CD4-positive, alpha-beta T cell treated with Interleukin-6 at 100 ng/mL for 8 hours (primary cell): ENCODE measurements around the gene AFAP1.

Source experiments
- DNase-seq: peaks from one replicate; pipeline ENCODE4 v3.0.0-alpha.2; 2020; ENCODE audit warnings: mixed read lengths, low spot score

Gene AFAP1

DNA sequence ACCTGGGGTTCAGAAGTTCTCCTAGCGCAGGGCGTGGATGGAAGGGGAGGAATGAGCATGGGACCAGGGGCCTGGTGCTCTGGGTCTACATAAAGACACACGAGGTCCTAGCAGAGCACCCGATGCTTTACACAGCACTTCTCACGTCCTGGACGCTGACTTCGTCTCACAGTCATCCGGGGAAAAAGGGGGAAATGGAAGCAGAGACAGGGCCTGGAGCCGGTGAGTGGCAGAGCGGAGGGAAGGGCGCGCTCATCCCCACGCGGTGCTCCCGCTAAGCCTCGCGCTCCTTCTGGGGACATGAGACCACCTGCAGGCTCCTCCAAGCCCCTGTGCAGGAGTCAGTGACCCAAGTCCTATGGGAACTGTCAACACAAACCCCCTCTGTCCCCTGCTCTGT lies 157.7 kb downstream of the AFAP1 start:
- DNase-seq: no peak

DNA sequence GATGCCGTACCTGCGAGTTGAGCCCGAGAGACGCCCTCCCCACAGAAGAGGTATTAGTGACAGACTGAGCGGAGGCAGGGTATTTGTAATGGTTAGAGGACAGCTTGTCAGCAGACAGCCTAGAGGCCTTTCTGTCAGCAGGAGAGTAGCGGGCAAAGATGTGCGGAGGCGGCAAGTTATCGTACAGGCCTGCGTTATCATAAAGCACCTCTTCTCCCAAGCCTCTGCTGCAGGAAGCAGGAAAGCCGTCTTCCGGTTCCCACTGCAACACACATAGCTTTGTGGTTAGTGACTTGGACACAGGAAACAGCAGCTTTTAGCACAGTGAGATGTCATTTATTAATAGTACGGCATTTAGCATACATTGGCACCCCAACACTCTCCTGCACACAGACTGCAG lies 158.3 kb downstream of the AFAP1 start:
- DNase-seq: no peak

DNA sequence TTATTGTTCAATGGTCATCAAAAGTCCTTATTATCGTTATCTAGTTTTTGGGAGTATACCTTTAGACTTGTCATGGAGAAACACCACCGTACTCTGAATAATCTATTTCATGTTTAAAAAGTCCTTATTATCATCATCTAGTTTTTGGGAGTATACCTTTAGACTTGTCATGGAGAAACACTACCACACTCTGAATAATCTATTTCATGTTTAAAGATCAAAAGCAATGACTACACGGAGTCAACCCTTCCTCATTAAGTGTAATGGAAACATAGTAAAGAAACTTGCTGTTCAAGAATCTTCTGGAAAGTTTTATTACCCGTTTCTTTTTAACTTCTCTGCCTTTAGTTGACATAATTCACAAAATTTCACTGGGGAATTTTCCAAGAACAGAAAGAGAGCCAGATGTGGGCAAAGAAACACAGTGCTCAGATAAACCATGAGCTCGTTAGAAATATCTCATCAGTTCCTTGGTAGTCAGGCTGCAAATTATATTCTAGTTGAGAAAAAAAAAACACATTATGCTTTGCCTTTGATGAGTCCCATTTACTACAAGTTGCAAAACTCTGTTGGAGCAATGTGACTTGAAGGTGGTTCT lies 158.8 kb downstream of the AFAP1 start:
- DNase-seq: no peak

DNA sequence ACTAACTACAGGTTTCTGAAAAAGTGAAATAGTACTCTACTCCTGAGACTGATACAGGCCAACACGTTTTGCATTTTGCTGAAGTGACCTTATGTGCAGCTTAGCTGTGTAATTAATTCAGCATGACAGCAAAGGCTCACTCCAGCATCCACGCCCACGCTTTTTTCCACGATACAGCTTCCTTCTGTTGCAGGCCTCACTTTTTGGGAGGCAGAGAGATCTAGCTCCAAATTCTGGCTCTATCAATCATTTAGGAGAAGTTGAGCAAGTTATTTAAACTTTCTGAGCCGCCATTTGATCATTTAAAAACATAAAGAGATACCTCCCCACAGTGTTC lies 160.3 kb downstream of the AFAP1 start:
- no peak for DNase-seq

DNA sequence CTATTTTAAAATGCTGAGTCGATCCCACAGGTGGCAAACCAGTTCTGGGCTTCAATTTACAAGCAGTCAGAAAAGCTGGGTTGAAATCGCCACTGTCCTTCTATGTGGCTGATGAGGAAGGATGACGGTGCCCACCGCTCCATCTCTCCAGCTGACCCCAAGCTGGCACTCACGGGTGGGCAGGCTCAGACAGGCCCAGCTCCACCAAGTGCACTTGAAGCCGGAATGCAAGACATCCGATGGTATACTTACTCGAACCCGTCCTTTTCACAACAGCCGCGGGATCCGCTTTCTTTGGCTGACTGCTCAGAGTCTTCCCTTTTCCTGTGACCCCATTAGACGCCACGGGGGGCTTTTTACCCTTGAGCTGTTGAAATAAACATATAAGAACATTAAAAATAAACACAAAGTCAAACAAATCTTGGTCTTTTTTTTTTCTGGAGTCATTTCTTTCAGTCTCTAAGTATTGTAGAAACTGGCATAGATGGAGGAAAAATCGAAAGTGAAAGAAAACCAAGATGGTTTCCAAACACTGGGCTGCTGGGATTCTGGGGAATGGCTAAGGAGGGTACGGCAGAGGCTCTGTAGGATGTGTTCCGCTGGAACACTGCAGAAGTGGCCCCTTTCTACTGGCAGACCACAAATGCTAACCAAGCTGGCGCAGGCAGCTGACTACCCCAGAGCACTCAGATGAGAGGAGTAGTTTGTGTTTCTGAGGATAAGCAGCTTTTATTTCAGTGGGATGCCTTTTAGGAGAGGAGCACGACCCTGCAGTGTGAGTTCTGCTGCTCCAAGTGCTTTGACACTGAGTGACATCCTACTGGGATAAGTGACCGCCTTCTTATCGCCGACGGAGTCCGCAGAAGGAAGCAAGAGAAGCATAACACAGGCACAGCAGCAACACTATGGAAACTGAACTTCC lies 160.9 kb downstream of the AFAP1 start:
- no peak for DNase-seq

DNA sequence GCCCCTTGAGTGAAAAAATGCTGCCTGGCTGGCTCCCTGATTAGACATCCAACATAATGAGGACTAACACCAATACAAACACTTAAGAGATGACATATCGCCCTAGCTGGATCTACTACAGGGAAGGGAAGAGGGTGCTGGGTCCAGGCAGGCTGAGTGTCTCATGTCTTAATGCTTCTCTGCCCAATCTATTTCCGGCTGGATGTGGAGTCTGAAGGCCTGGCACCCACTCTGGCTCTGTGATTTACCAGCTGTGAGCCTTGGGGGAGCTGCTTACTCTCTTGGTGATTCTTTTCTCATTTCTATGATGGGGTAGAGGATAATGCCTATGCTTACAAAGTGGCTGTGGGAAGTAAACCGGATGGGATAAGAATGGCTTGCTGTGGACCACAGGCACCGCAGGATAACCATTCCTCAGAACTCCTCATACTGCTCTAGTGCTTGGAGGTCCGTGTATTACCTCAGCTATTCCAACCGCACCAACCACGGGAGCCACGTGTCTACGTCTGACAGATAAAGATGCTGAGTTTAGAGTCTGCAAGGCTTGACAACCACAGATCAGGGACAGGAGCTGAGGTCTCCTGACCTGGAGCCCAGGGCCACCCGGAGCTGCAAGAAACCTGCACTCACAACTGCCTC lies 161.7 kb downstream of the AFAP1 start:
- DNase-seq: no peak

DNA sequence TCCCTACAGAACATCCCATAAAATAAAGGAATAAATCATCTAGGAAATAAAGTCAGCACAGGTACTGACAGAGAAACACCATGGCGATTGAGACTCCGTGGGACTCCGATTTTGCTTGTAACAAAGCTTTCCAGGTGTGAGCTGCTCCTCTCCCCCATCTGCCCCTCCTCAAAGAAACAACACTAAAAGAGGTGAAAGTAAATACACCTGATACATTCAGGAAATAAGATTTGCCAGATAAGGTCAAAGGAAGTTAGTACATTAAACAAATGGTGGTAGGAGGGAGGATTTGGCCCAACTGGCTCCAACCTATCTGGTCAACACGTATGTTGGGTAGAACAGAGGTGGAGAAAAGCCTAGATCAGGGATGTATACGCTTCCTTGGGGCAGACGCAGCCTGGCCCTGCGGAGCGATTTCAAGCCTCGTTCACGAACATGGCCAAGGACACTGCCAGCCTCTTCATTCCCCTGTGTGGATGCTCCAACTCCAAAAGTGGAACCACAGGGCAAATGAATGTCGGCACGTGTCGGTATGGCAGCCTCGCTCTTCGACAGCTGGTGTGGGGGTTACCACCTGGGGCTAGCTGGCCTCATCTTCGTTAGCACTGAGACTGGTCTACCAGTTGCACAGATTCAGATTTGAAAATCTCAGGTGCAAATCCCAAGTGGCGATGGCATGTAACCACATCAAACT lies 162.5 kb downstream of the AFAP1 start:
- no peak for DNase-seq

DNA sequence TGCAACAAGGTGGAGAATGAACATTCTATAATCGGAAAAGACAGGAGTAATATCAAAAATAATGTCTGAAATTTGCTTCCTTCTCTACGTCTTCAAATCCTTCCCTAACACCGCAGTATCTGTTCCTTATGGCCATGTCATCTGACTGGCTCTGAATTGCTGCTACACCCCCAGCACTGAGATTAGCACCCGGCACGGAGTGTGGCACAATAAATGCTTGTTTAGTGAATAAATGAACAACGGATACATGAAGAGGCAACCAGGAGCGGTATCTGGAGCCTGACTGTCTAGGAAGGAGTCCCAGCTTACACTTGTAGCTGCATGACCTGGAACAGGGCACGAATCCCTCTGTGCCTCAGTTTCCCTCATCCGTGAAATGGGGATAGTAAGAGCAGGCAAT lies 164.3 kb downstream of the AFAP1 start:
- DNase-seq: no peak

DNA sequence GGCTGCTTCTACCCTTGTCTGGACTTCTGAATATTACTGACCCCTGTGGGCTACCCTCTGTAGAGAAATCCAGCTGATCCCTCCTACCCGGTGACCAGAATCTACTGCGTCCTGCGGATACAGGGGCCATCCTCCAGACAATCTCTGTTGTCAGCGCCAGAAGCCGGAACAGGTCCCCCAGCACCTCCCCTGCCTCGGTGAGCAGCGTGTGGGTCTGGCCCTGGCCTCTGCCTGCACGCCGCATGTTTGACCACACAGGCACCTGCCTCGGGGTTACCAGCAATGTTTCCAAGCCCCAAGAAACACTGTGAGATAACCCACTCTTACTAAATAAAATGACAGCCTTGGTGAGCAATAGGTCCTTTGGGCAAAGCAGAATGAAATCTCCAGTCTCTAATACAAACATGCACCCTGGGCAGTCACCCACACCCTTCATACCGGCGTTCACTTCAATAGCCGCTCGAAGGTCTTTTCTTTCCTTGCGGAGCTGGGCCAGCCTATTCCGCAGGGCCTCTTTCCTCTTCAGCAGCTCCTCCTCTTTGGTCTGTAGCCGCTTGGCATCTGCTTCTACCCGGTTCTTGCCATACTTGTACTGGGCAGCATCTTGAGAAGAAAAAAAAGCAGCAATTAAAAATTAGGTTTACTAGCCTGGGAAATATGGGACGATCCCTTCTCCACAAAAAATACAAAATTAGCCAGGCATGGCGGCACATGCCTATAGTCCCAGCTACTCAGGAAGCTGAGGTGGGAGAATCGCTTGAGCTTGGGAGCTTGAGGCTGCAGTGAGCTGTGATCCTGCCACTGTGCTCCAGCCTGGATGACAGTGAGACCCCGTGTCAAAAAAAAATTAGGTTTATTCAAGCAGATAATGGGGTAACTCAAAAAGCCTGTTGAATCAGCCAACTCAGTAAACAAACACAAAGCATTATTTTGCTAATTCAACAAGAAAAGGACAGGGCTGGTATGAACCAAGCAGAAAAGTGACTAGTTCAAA lies 165.1 kb downstream of the AFAP1 start:
- DNase-seq: no peak

DNA sequence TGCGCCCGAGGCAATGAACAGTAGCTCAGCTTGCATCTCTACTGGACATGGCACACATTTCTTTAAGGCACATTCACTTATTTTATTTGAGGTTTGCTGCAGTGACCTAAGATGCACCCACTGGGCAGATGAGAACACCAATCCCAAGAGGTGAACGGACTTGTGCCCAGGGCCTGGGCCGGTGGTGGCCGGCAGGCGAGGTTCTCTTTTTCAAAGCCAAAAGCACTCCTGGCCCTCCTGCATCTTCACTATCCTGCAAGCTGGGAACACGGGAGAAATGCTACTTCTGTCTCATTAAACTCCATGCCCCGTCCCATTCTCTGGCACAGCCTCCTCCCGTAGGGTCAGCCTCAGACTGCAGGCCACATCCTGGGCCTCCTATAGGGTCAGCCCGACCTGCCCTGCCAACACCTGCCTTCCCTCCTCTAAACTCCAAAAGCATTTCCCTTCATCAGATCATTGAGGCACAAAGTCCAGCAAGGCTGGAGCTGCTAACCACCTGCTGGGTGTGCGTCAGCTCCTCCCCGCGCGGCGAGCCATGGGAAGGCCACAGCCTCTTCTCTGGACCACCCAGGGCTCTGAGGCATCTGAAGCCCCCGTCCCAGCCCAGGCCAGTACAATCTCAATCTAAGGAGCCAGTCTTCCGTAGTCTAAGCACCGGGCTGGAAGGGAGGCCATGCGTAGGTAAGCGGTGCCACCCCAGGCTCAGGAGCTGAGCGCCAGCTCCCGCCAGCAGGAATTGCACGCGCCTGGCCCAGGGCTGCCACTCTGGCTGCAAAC lies 166.1 kb downstream of the AFAP1 start:
- DNase-seq: no peak

DNA sequence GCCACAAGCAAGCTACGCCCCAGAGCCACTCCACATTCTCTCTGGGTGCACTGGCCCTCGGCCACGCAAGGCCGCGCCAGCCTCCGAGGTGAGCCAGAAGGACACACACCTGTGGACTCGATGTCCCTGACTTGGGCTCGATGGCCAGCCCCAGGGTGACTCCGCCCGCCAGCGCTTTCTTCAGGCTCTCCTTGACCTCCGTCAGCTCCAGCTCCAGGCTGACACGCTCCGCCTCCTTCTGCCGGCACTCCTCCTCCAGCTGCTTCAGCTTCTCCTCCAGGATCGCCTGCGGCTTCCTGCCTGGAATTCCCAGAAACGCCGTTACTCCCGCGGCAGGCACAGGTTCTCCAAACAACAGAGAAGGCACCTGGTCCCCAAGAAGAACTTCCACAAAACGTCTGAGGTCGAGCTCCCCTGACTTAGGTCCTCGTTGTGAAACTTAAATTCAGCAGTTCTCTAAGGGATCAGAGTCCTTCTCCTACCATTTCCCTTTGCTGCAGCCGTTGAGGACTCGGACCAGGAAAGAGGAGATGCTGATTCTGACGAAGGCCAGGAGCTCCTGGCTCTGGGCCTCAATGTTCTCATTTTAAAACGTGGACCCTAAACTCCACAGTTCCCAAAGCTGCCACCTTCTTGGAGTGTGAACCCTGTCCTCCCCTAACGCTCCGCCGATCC lies 166.8 kb downstream of the AFAP1 start:
- no peak for DNase-seq

DNA sequence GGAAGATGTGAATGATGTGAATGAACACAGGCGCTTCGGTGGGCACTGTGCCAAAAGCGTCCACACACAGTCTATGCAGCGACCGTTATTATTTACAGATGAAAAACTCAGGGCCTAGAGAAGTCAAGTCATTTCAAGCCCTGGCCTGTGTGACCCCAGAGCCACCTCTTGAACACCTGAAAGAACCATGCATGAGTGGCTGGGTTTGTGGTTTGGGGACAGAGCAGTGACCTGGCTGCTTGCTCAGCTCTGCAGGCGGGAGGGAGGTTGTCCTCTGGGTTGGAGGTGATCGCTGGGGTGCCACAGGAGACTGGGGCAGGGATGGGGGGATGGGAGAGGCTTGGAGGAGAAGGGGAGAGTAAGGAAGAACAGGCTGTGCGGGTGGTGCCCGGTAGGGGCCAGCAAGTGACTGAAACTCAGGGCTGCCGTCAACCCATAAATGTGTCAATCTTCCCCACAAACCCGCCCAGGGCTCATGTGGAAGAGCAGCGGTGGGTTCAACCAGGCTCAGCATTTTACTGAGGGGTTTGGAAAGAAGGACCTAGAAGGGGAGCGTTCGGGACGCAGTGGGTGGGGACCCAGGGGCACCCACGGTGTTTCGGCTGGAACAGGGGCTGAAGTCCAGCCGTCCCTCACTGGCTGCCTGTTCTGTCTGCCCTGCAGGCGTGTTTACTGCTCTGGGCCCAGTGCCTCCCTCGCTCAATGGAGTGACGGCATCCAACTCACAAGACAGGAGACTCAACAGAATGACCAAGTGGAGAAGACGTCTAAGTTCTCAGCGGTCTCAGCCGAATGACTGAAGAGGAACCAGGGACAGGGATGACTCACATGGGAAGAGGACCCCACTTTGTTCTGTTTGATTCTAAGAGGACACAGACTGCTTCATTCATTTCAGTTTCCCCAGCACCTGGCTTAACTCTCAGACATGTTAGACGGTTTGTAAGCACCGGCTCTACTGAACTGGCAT lies 167.8 kb downstream of the AFAP1 start:
- DNase-seq: no peak

DNA sequence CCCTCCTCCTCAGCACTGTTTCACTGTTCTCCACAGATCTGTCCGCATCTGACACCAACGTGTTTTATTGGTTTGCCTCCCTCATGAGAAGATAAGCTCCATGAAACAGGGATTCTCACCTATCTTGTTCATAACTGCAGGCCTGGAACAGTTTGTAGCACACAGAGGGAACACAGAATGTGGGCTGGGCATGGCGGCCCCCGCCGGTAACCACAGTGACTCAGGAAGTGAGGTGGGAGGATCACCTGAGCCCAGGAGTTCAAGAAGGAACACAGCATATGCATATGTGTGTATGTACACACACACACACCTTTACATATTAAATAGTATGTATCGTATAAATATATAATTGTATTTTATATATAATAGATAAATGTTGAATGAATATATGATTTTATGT lies 168.6 kb downstream of the AFAP1 start:
- DNase-seq: peak; percentile 38

DNA sequence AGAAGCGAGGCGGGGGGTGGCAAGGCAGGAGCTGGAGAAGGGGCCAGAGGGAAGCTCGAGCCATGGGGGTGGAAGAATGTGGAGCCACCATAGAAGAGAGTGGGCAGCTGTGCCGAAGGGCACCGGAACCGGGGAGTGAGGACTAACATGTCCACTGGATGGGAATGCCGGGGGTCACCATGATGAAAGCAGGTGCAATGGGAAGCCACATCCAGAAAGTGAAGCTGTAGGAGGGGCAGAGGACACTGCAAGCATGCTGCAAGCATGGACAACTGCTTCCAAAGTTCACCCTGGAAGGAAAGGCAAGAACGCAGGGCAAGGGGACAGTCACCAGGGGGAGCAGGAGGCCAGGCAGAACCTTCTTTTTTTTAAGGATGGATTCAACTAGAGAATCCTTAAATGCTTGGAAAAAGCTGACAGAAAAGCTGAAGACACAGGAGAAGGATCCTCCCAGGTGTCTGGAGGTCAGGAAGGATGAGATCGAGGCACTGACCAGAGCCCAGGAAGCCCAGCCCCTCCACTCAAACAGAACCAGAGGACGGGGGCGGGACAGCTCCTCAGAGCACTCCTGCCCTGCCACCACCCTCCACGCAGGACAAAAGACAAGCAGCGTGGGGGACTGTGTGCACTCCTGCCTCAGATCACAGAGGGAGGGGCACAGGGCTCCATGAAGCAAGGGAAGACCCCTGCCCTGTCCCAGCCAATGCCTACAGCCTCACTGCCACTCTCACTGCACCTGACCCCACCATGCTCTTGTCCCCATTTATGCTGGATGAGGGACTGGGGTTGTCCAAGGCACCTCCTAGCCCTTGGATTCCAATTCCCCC lies 169.2 kb downstream of the AFAP1 start:
- peak; percentile 13 for DNase-seq

DNA sequence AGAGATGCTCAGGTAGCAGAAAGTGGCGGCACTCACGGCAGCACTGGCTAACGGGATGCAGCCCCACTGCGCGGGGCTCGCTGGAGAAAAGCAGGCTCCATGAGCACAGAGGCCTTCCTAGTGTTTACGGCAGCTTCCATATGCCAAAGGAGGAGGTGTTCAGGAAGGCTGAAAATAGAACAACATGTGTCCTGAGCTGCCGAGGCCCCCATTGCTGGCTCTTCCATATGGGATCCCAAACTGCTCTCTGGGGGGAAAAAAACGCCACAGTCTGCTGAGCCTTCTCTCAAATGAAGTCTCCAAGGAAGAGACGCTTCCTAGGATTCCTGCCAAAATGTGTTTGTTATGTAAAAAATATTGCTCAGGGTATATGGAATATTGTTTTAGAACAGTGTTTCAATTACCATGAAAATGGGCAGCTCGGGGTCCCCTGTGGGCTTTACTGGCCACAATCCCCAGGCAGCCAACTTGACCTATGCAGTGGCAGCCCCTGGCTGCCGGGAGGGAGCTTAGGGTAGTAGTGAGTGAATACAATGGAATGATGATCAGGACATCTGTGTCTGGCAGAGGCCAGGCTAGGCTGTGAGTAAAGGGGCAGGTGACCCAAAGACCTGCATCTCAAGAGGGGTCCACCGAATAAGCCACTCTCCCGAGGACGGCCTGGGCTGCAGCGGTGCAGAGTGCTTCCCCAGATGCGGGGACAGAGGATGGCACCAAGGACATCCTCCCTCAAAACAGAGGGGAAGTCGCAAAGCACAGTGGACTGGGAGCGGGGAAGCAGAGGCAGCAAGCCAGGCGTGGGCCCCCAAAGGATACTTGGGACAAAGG lies 170.1 kb downstream of the AFAP1 start:
- DNase-seq: no peak

DNA sequence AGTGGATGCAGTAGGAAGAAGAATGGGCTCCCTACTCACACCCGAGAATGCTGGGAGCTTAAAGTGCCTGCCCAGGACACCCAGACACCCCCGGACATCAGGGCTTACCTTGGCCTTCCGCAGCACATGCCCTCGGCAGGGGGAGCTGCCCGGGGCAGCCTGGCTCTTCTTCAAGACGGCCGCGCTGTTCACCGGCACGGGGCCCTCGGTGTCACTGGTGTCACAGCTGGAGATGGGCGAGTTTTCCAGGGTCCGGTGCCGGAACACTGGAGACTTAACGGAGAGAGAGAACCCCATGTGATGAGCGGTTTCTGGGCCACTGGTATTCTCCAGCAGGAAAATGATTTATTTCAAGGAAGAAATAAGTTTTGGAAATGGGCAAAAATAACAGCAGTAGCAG lies 170.9 kb downstream of the AFAP1 start:
- DNase-seq: no peak

DNA sequence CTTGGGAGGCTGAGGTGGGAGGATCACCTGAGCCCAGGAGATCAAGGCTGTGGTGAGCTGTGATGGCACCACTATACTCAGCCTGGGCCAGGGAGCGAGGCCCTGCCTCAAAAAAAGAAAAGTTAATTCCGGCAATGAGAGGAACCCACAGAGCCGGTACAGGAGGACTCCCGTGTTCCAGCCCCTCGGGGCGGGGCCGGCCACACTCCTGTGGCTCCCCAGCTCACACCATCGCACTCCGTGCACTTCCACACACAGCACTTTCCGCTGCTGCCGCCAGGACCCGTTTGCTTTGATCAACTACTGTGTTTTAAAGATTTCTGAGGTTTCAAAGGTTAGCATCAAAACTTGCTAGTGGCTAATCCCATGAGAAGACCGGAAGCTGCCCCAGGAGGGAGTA lies 171.7 kb downstream of the AFAP1 start:
- DNase-seq: no peak
